Measurements from ENCODE around the gene GPC5.
"Not testable (repeated sequence)": the region's sequence is repeated elsewhere in the genome, so short reads cannot be mapped to it uniquely, and the experiment has no call there.

Gene GPC5

GRCh38 chr13:91889641-91890040 is 491.2 kb downstream of the GPC5 start:
- Histone ChIP-seq H3K36me3 (ENCODE audit: insufficient read depth) (no peaks in the 10 kb centered on the region), H4K20me1 (ENCODE audit: insufficient read depth) (no peaks in the 10 kb centered on the region), H3K27me3 (ENCODE audit: insufficient read depth, low read depth) (no peaks in the 10 kb centered on the region), H3K4me2 (no peak overlapping the region), H2AFZ (ENCODE audit: low read depth) (no peak overlapping the region), H3K79me2 (ENCODE audit: insufficient read depth, low read depth) (no peaks in the 10 kb centered on the region), H3K9ac (no peak overlapping the region), H3K4me3 (IDR thresholded peaks at IDR 0.05; ENCODE audit: insufficient read depth, low read depth, low read length) (no peak overlapping the region), H3K27ac (no peak overlapping the region), H3K4me1 (ENCODE audit: low read depth, poor library complexity, severe bottlenecking) (no peaks in the 10 kb centered on the region)
- TF ChIP-seq CTCF (conservative IDR thresholded peaks at IDR 0.05; ENCODE audit: low read depth, low read length): no peak

GRCh38 chr13:91891141-91891540 is 492.7 kb downstream of the GPC5 start:
- H3K27ac ChIP-seq: no peak overlapping the region
- H3K27me3 ChIP-seq (ENCODE audit: insufficient read depth, low read depth): no peaks in the 10 kb centered on the region
- no peak overlapping the region for H3K9ac ChIP-seq
- no peaks in the 10 kb centered on the region for H3K4me1 ChIP-seq (ENCODE audit: low read depth, poor library complexity, severe bottlenecking)
- no peak overlapping the region for H3K4me3 ChIP-seq (IDR thresholded peaks at IDR 0.05; ENCODE audit: insufficient read depth, low read depth, low read length)
- no peak overlapping the region for H2AFZ ChIP-seq (ENCODE audit: low read depth)
- no peaks in the 10 kb centered on the region for H4K20me1 ChIP-seq (ENCODE audit: insufficient read depth)
- no peaks in the 10 kb centered on the region for H3K79me2 ChIP-seq (ENCODE audit: insufficient read depth, low read depth)
- no peak overlapping the region for H3K4me2 ChIP-seq
- no peaks in the 10 kb centered on the region for H3K36me3 ChIP-seq (ENCODE audit: insufficient read depth)
- TF ChIP-seq CTCF (conservative IDR thresholded peaks at IDR 0.05; ENCODE audit: low read depth, low read length): no peak

- Histone ChIP-seq H3K9ac (no peak overlapping the region), H3K27ac (no peak overlapping the region), H3K4me3 (IDR thresholded peaks at IDR 0.05; ENCODE audit: insufficient read depth, low read depth, low read length) (no peak overlapping the region), H4K20me1 (ENCODE audit: insufficient read depth) (no peaks in the 10 kb centered on the region), H3K4me1 (ENCODE audit: low read depth, poor library complexity, severe bottlenecking) (no peaks in the 10 kb centered on the region), H3K27me3 (ENCODE audit: insufficient read depth, low read depth) (no peaks in the 10 kb centered on the region), H3K79me2 (ENCODE audit: insufficient read depth, low read depth) (no peaks in the 10 kb centered on the region), H3K4me2 (no peak overlapping the region), H3K36me3 (ENCODE audit: insufficient read depth) (no peaks in the 10 kb centered on the region), H2AFZ (ENCODE audit: low read depth) (no peak overlapping the region)
- no peak for TF ChIP-seq CTCF (conservative IDR thresholded peaks at IDR 0.05; ENCODE audit: low read depth, low read length)
Measured at GRCh38 chr13:91893040-91893439, 494.6 kb downstream of the GPC5 start.

GRCh38 chr13:91894316-91894715 is 495.9 kb downstream of the GPC5 start:
- Histone ChIP-seq H3K9ac (no peak overlapping the region), H3K27ac (no peak overlapping the region), H3K4me2 (no peak overlapping the region), H2AFZ (ENCODE audit: low read depth) (no peak overlapping the region), H3K4me3 (IDR thresholded peaks at IDR 0.05; ENCODE audit: insufficient read depth, low read depth, low read length) (no peak overlapping the region), H3K27me3 (ENCODE audit: insufficient read depth, low read depth) (no peaks in the 10 kb centered on the region), H4K20me1 (ENCODE audit: insufficient read depth) (no peaks in the 10 kb centered on the region), H3K36me3 (ENCODE audit: insufficient read depth) (no peaks in the 10 kb centered on the region), H3K4me1 (ENCODE audit: low read depth, poor library complexity, severe bottlenecking) (no peaks in the 10 kb centered on the region), H3K79me2 (ENCODE audit: insufficient read depth, low read depth) (no peaks in the 10 kb centered on the region)
- TF ChIP-seq CTCF (conservative IDR thresholded peaks at IDR 0.05; ENCODE audit: low read depth, low read length): no peak

GRCh38 chr13:91896547-91896946 is 498.1 kb downstream of the GPC5 start:
- Histone ChIP-seq H3K4me3 (IDR thresholded peaks at IDR 0.05; ENCODE audit: insufficient read depth, low read depth, low read length) (no peak overlapping the region), H3K4me2 (no peak overlapping the region), H3K27me3 (ENCODE audit: insufficient read depth, low read depth) (no peaks in the 10 kb centered on the region), H3K27ac (no peak overlapping the region), H2AFZ (ENCODE audit: low read depth) (no peak overlapping the region), H3K79me2 (ENCODE audit: insufficient read depth, low read depth) (no peaks in the 10 kb centered on the region), H3K4me1 (ENCODE audit: low read depth, poor library complexity, severe bottlenecking) (no peaks in the 10 kb centered on the region), H3K9ac (no peak overlapping the region), H3K36me3 (ENCODE audit: insufficient read depth) (no peaks in the 10 kb centered on the region), H4K20me1 (ENCODE audit: insufficient read depth) (no peaks in the 10 kb centered on the region)
- TF ChIP-seq CTCF (conservative IDR thresholded peaks at IDR 0.05; ENCODE audit: low read depth, low read length): no peak

- H4K20me1 ChIP-seq (ENCODE audit: insufficient read depth); H3K27ac ChIP-seq; H3K9ac ChIP-seq; H3K4me1 ChIP-seq (ENCODE audit: low read depth, poor library complexity, severe bottlenecking); H3K36me3 ChIP-seq (ENCODE audit: insufficient read depth); H3K4me3 ChIP-seq (IDR thresholded peaks at IDR 0.05; ENCODE audit: insufficient read depth, low read depth, low read length); H3K79me2 ChIP-seq (ENCODE audit: insufficient read depth, low read depth); H3K27me3 ChIP-seq (ENCODE audit: insufficient read depth, low read depth); H2AFZ ChIP-seq (ENCODE audit: low read depth); H3K4me2 ChIP-seq: not testable (repeated sequence)
Measured at GRCh38 chr13:91898986-91899385, 500.6 kb downstream of the GPC5 start.
